IMR-90 (cell line): ENCODE results near the gene INPP5F. TPM values are rescaled to one million over a fixed set of nuclear protein-coding genes. Genes with fewer than 3 reads are reported as not detected.

Experiments used
- ATAC-seq: fragments of 200-7000 bp; cut with Tn5 transposase; 2 replicates; pipeline ENCODE4 v1.9.1; 2020; ENCODE audit warnings: low read depth, mild to moderate bottlenecking, moderate library complexity
- BruUV-seq: library from RNA; stranded (reverse); fragments of 400-500 nt; replicated peaks from 2 replicates; lab custom pipeline; 2021; lab: Mats Ljungman, UMichigan
- CTCF ChIA-PET: fragments of 300-600 bp; formaldehyde crosslinking; extraction: SDS; loops from one replicate; lab custom pipeline; 2021; ENCODE audit warnings: antibody characterized with exemption; lab: Yijun Ruan, JAX
- POLR2A ChIA-PET: fragments of 300-600 bp; sonication (Branson Sonifier 250); formaldehyde crosslinking; loops from one replicate; lab custom pipeline; 2022; ENCODE audit warnings: antibody characterized with exemption; ENCODE audit not compliant: unreplicated experiment; lab: Charles Lee
- DNase-seq: peaks from one replicate; pipeline ENCODE4 v3.0.0; 2013
- H2AFZ ChIP-seq: replicated peaks from 2 replicates; pipeline ENCODE3; 2013; ENCODE audit warnings: low read length, mild to moderate bottlenecking; ENCODE audit not compliant: poor library complexity
- H2AK5ac ChIP-seq: 2 replicates; pipeline ENCODE4 v1.6.1; 2013; ENCODE audit warnings: low read depth, low read length, inconsistent platforms
- H2AK9ac ChIP-seq: replicated peaks from 2 replicates; pipeline ENCODE3; 2013; ENCODE audit warnings: mild to moderate bottlenecking, low read depth, low read length, moderate library complexity; ENCODE audit not compliant: poor library complexity
- H2BK120ac ChIP-seq: 2 replicates; pipeline ENCODE4 v1.6.1; 2013; ENCODE audit warnings: low read depth, low read length, inconsistent platforms
- H2BK15ac ChIP-seq: 3 replicates; pipeline ENCODE4 v1.6.1; 2013; ENCODE audit warnings: low read depth, low read length, inconsistent platforms
- H2BK20ac ChIP-seq: 2 replicates; pipeline ENCODE4 v1.6.1; 2013; ENCODE audit warnings: low read depth, mild to moderate bottlenecking, inconsistent platforms, low read length, moderate library complexity
- H2BK5ac ChIP-seq: 2 replicates; pipeline ENCODE4 v1.6.1; 2013; ENCODE audit warnings: mild to moderate bottlenecking, low read depth, low read length, inconsistent platforms; ENCODE audit not compliant: poor library complexity, severe bottlenecking
- H3K14ac ChIP-seq: replicated peaks from 2 replicates; pipeline ENCODE4 v1.6.1; 2013; ENCODE audit warnings: low read depth, low read length, inconsistent platforms
- H3K18ac ChIP-seq: 2 replicates; pipeline ENCODE4 v1.6.1; 2013; ENCODE audit warnings: low read depth, low read length, control low read depth
- H3K23ac ChIP-seq: 2 replicates; pipeline ENCODE4 v1.6.1; 2013; ENCODE audit warnings: low read depth, low read length, inconsistent platforms
- H3K27ac ChIP-seq: 2 replicates; pipeline ENCODE4 v1.5.1; 2013; ENCODE audit warnings: mild to moderate bottlenecking, control low read depth, low read length; ENCODE audit not compliant: insufficient read depth
- H3K27me3 ChIP-seq: 2 replicates; pipeline ENCODE4 v1.6.1; 2013; ENCODE audit warnings: low read length; ENCODE audit not compliant: control insufficient read depth, insufficient read depth
- H3K36me3 ChIP-seq: 2 replicates; pipeline ENCODE4 v1.6.1; 2013; ENCODE audit warnings: low read length, mixed read lengths; ENCODE audit not compliant: control insufficient read depth, insufficient read depth
- H3K4ac ChIP-seq: 2 replicates; pipeline ENCODE4 v1.6.1; 2013; ENCODE audit warnings: low read depth, low read length, inconsistent platforms
- H3K4me1 ChIP-seq: 2 replicates; pipeline ENCODE4 v1.6.1; 2013; ENCODE audit warnings: low read length, mixed read lengths; ENCODE audit not compliant: control insufficient read depth, insufficient read depth
- H3K4me2 ChIP-seq: 2 replicates; pipeline ENCODE4 v1.6.1; 2013; ENCODE audit warnings: low read depth, mild to moderate bottlenecking, control low read depth, low read length, moderate library complexity
- H3K4me3 ChIP-seq: 2 replicates; pipeline ENCODE4 v1.5.1; 2013; ENCODE audit warnings: low read depth, mild to moderate bottlenecking, control low read depth, low read length, moderate library complexity; ENCODE audit not compliant: insufficient read depth
- H3K56ac ChIP-seq: 2 replicates; pipeline ENCODE4 v1.6.1; 2013; ENCODE audit warnings: low read length, inconsistent platforms; ENCODE audit not compliant: insufficient read depth; ENCODE audit errors: extremely low read depth
- H3K79me1 ChIP-seq, 2 experiments: 2 replicates each; pipeline ENCODE4 v1.6.1; 2013; ENCODE audit warnings: low read length in 2 of 2, inconsistent platforms in 1 of 2, low read depth in 1 of 2
- H3K9ac ChIP-seq: 2 replicates; pipeline ENCODE4 v1.6.1; 2013; ENCODE audit warnings: low read depth, low read length, control low read depth
- H3K9me1 ChIP-seq: 2 replicates; pipeline ENCODE4 v1.6.1; 2013; ENCODE audit warnings: low read length, inconsistent platforms; ENCODE audit not compliant: insufficient read depth
- H3K9me3 ChIP-seq: 2 replicates; pipeline ENCODE4 v1.6.1; 2013; ENCODE audit warnings: low read length; ENCODE audit not compliant: control insufficient read depth, insufficient read depth
- H4K20me1 ChIP-seq: 2 replicates; pipeline ENCODE4 v1.6.1; 2013; ENCODE audit warnings: low read length, inconsistent platforms; ENCODE audit not compliant: insufficient read depth
- H4K5ac ChIP-seq: 2 replicates; pipeline ENCODE4 v1.6.1; 2013; ENCODE audit warnings: mild to moderate bottlenecking, low read depth, low read length, control low read depth
- H4K8ac ChIP-seq, 2 experiments: 2 replicates each; pipeline ENCODE4 v1.6.1; 2013; ENCODE audit warnings: low read depth in 2 of 2, low read length in 2 of 2, control low read depth in 1 of 2, inconsistent platforms in 1 of 2
- H4K91ac ChIP-seq: 2 replicates; pipeline ENCODE4 v1.6.1; 2013; ENCODE audit warnings: low read depth, low read length, inconsistent platforms; ENCODE audit not compliant: insufficient read depth
- CHD1 ChIP-seq: IDR thresholded peaks from 2 replicates; pipeline ENCODE4 v1.6.1; 2012; ENCODE audit warnings: low read depth, low read length, improper control_type of control experiment
- FOS ChIP-seq: fragments of 150-350 bp; IDR thresholded peaks from 2 replicates; pipeline ENCODE4 v1.6.1; 2016; ENCODE audit warnings: low read depth, low read length
- MAFK ChIP-seq: IDR thresholded peaks from 2 replicates; pipeline ENCODE4 v1.6.1; 2012; ENCODE audit warnings: low read depth, low read length, improper control_type of control experiment
- MAZ ChIP-seq: IDR thresholded peaks from 2 replicates; pipeline ENCODE4 v1.6.1; 2012; ENCODE audit warnings: low read depth, mild to moderate bottlenecking, low read length, improper control_type of control experiment, moderate library complexity, borderline replicate concordance
- MXI1 ChIP-seq: IDR thresholded peaks from 2 replicates; pipeline ENCODE4 v1.6.1; 2012; ENCODE audit warnings: low read depth, mild to moderate bottlenecking, low read length, moderate library complexity, borderline replicate concordance
- NFE2L2 ChIP-seq: fragments of 150-350 bp; IDR thresholded peaks from 2 replicates; pipeline ENCODE4 v1.6.1; 2016; ENCODE audit warnings: low read depth, mild to moderate bottlenecking, low read length
- POLR2A ChIP-seq: IDR thresholded peaks from 2 replicates; pipeline ENCODE4 v1.6.1; 2012; ENCODE audit warnings: mild to moderate bottlenecking, low read depth, low read length
- RAD21 ChIP-seq: IDR thresholded peaks from 2 replicates; pipeline ENCODE4 v1.6.1; 2012; ENCODE audit warnings: low read length, improper control_type of control experiment
- RFX5 ChIP-seq: IDR thresholded peaks from 2 replicates; pipeline ENCODE4 v1.8.0; 2012; ENCODE audit warnings: low read depth, mild to moderate bottlenecking, low read length, moderate library complexity
- WGBS, 2 experiments: methylation state at CpG; one replicate each; pipeline versions ENCODE4 v1.1.5 to v1.1.7; 2013; ENCODE audit warnings: missing lambda C conversion rate in 2 of 2; ENCODE audit not compliant: insufficient read length in 1 of 2; ENCODE audit errors: extremely low coverage in 2 of 2; 5-methylcytosine and 5-hydroxymethylcytosine counted together
- dilution Hi-C: fragments of 300-500 bp; cut with HindIII; formaldehyde crosslinking; loops from one replicate; pipeline ENCODE4 v1.14.3; 2018; ENCODE audit warnings: low sequenced_read_pairs; ENCODE audit not compliant: unreplicated experiment
- in situ Hi-C: fragments of 300-500 bp; cut with MboI; formaldehyde crosslinking; loops from 3 replicates; pipeline ENCODE4 v1.14.3; 2019; ENCODE audit warnings: low sequenced_read_pairs, inconsistent platforms, mixed read lengths
- intact Hi-C: fragments of 100-400 bp; cut with micrococcal nuclease; formaldehyde crosslinking; loops from 2 replicates; pipeline ENCODE4 v1.10.0; 2022
- polyA plus RNA-seq, 3 experiments: library from polyadenylated mRNA; depleted of rRNA; stranded (reverse); fragments of >200 nt; gene quantifications; 2 replicates each; pipeline ENCODE4 v1.2.3, GENCODE V29; 2012; ENCODE audit warnings: low replicate concordance in 1 of 3
- total RNA-seq: library from RNA; depleted of rRNA; stranded (reverse); fragments of >200 nt; gene quantifications from 2 replicates; pipeline ENCODE4 v1.2.3, GENCODE V29; 2012
- TF ChIP-seq, protein P1 (sequence below): fragments of 150-350 bp; IDR thresholded peaks from 2 replicates; pipeline ENCODE4 v1.6.1; 2016; ENCODE audit warnings: low read depth, mild to moderate bottlenecking, low read length, moderate library complexity, borderline replicate concordance

The INPP5F gene
- total and polyA plus RNA-seq, 2 of the 4 experiments (the other 2 are of a cell fraction), result 19.0 to 29.6 TPM

DNA sequence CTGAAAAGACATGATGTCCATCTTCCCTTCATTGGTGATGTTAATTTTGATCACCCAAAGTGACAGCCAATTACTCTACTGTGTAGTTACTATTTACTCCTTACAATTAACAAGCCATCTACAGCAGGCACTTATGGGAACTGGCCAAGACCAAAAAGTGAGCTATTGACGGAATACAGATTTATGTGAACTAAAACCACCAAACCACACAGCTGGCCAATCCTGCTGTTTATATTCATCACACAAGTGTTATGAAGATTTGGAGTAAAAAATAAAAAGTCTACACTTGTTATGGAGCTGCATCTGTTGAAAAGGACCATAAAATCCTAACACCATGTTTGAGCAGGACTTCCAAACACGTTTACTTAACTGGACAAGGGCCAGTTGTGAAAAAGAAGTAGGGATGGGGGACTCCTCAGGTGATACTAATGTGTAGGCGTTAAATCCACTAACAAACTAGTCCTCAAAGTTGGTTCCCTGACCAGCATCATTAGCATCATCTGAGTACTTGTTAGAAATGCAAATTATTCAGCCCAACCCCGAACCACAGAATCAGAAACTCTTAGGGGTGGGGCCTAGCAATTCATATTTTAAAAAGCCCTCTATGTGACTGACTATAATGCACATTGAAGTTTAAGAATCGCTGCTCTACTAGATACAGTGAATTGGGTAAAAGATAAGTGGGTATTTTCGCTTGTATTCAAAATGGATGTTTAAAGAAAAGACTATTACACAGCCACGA, 135.2 kb downstream of the INPP5F start (continued):
- TF ChIP-seq CHD1 (no peak), MAFK (no peak)

DNA sequence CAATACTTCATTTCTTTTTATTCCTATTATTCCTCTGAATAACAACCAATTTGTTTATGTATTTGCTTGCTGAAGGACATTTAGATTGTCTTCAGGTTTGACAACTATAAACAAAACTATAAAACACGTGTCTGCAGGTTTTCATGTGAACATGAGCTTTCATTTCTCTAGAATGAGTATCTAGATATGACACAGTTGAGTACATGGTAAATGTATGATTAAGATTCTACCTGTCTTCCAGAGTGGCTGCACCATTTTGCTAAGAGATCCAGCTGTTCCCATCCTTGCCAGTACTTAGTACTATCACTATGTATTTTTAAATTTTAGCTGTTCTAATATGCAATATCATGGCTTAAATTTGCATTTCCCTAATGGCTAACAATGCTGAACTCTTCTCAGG, 136.7 kb downstream of the INPP5F start:
- peaks cover 4 to 45% of the 10 kb centered on the region in 2 experiments; a peak in 2 of 4 replicates for H3K79me1 ChIP-seq
- H2BK15ac ChIP-seq, result no peak overlapping the region
- H3K23ac ChIP-seq, result no peak overlapping the region
- H2AK5ac ChIP-seq, result no peak overlapping the region
- no peaks in the 10 kb centered on the region; the same call in 1 of the 2 replicates for H3K9me1 ChIP-seq
- H3K36me3 ChIP-seq, result peaks cover 2% of the 10 kb centered on the region; the same call in 1 of the 2 replicates
- peaks cover 62% of the 10 kb centered on the region for H4K20me1 ChIP-seq
- intact Hi-C loops, result no loop called here
- no peak overlapping the region for H2BK120ac ChIP-seq
- no peak overlapping the region for H3K4me3 ChIP-seq
- H3K27ac ChIP-seq, result no peak overlapping the region
- H3K56ac ChIP-seq, result no peak overlapping the region
- H3K14ac ChIP-seq, result no peak overlapping the region
- no TSS peak for BruUV-seq
- 0 out of 2 replicates have a peak, but pooled peaks cover 2% of the 10 kb centered on the region for H3K9me3 ChIP-seq
- H4K8ac ChIP-seq, result no peak overlapping the region; a peak in 1 of 4 replicates
- H4K5ac ChIP-seq, result no peak overlapping the region
- no peak overlapping the region for H4K91ac ChIP-seq
- in situ Hi-C loops, result loop anchor here (25.0 kb wide), 1 partner anchor 675 kb away; the partner anchor contains the start of gene PRDX3
- H2BK20ac ChIP-seq, result no peak overlapping the region
- ATAC-seq, result no peak
- H2BK5ac ChIP-seq, result no peak overlapping the region
- H3K9ac ChIP-seq, result no peak overlapping the region
- ChIA-PET CTCF (no interaction called here), POLR2A (no interaction called here)
- no peak overlapping the region for H3K4ac ChIP-seq
- TF ChIP-seq MAZ, result no peak
- TF ChIP-seq MXI1, result no peak
- TF ChIP-seq RFX5, result no peak
- TF ChIP-seq, protein P1, sequence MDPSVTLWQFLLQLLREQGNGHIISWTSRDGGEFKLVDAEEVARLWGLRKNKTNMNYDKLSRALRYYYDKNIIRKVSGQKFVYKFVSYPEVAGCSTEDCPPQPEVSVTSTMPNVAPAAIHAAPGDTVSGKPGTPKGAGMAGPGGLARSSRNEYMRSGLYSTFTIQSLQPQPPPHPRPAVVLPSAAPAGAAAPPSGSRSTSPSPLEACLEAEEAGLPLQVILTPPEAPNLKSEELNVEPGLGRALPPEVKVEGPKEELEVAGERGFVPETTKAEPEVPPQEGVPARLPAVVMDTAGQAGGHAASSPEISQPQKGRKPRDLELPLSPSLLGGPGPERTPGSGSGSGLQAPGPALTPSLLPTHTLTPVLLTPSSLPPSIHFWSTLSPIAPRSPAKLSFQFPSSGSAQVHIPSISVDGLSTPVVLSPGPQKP, result no peak
- TF ChIP-seq POLR2A, result no peak
- TF ChIP-seq CHD1, result no peak
- TF ChIP-seq MAFK, result no peak
- TF ChIP-seq NFE2L2, result no peak
- TF ChIP-seq RAD21, result no peak
- TF ChIP-seq FOS, result no peak
- H2AFZ ChIP-seq, result no peak overlapping the region
- H2AK9ac ChIP-seq, result no peak overlapping the region
- no peak overlapping the region for H3K18ac ChIP-seq
- no peaks in the 10 kb centered on the region for H3K27me3 ChIP-seq
- DNase-seq, result no peak
- no peak overlapping the region for H3K4me2 ChIP-seq
- WGBS, 2 experiments, result no CpG with 5 or more reads among the region's 1 CpG
- H3K4me1 ChIP-seq, result peaks cover 2% of the 10 kb centered on the region; the same call in 1 of the 2 replicates
- dilution Hi-C loops, result no loop called here
